ENCODE measurements around the gene C4orf50.

C4orf50 gene

GRCh38 chr4:5867866-5868265 is 150.4 kb downstream of the C4orf50 start:
- Histone ChIP-seq H4K20me1 (ENCODE audit: insufficient read depth, low read length) (no peaks in the 10 kb centered on the region), H3K36me3 (replicated peaks; ENCODE audit: low read depth, low read length) (no peaks in the 10 kb centered on the region)
- TF ChIP-seq EZH2phosphoT487 (IDR thresholded peaks at IDR 0.05; ENCODE audit: low read depth), result no peak
- no peak for TF ChIP-seq CTCF (IDR thresholded peaks at IDR 0.05; ENCODE audit: low read depth, low read length)

GRCh38 chr4:5866841-5867813 is 151.1 kb downstream of the C4orf50 start:
- Histone ChIP-seq H3K4me1 (ENCODE audit: low read length) (0 out of 2 replicates have a peak, but pooled peaks cover 6% of the 10 kb centered on the region), H3K36me3 (replicated peaks; ENCODE audit: low read depth, low read length) (no peaks in the 10 kb centered on the region), H2AFZ (ENCODE audit: low read depth, low read length) (no peak overlapping the region), H4K20me1 (ENCODE audit: insufficient read depth, low read length) (no peaks in the 10 kb centered on the region), H3K27ac (ENCODE audit: low read length) (no peak overlapping the region), H3K9me3 (ENCODE audit: insufficient read depth, low read length) (no peaks in the 10 kb centered on the region), H3K4me2 (ENCODE audit: low read length) (no peak overlapping the region), H3K9ac (ENCODE audit: low read length) (no peak overlapping the region), H3K79me2 (ENCODE audit: low read length) (no peaks in the 10 kb centered on the region), H3K27me3 (ENCODE audit: low read depth, low read length) (peaks cover 5% of the 10 kb centered on the region), H3K4me3 (ENCODE audit: low read length) (no peak overlapping the region)
- no peak for TF ChIP-seq CTCF (IDR thresholded peaks at IDR 0.05; ENCODE audit: low read depth, low read length)

More at GRCh38 chr4:5867866-5868265, 150.4 kb downstream of the C4orf50 start:
- Histone ChIP-seq H3K27me3 (ENCODE audit: low read depth, low read length) (no peaks in the 10 kb centered on the region; the same call in 1 of the 2 replicates), H3K27ac (ENCODE audit: low read length) (no peak overlapping the region), H3K9ac (ENCODE audit: low read length) (no peak overlapping the region), H3K4me2 (ENCODE audit: low read length) (no peak overlapping the region), H3K9me3 (ENCODE audit: insufficient read depth, low read length) (no peaks in the 10 kb centered on the region), H3K79me2 (ENCODE audit: low read length) (no peaks in the 10 kb centered on the region), H2AFZ (ENCODE audit: low read depth, low read length) (no peak overlapping the region), H3K4me1 (ENCODE audit: low read length) (0 out of 2 replicates have a peak, but pooled peaks cover 6% of the 10 kb centered on the region), H3K4me3 (ENCODE audit: low read length) (no peak overlapping the region)

- no peak overlapping the region for H3K9ac ChIP-seq (ENCODE audit: low read length)
- TF ChIP-seq EZH2phosphoT487 (IDR thresholded peaks at IDR 0.05; ENCODE audit: low read depth), result no peak
- TF ChIP-seq CTCF (IDR thresholded peaks at IDR 0.05; ENCODE audit: low read depth, low read length), result no peak
- no peak overlapping the region for H2AFZ ChIP-seq (ENCODE audit: low read depth, low read length)
- H3K4me2 ChIP-seq (ENCODE audit: low read length), result no peak overlapping the region
- no peaks in the 10 kb centered on the region for H3K36me3 ChIP-seq (replicated peaks; ENCODE audit: low read depth, low read length)
- no peaks in the 10 kb centered on the region for H3K9me3 ChIP-seq (ENCODE audit: insufficient read depth, low read length)
- H3K27ac ChIP-seq (ENCODE audit: low read length), result no peak overlapping the region
- H4K20me1 ChIP-seq (ENCODE audit: insufficient read depth, low read length), result no peaks in the 10 kb centered on the region
- no peaks in the 10 kb centered on the region for H3K79me2 ChIP-seq (ENCODE audit: low read length)
- 0 out of 2 replicates have a peak, but pooled peaks cover 6% of the 10 kb centered on the region for H3K4me1 ChIP-seq (ENCODE audit: low read length)
- peaks cover 5% of the 10 kb centered on the region for H3K27me3 ChIP-seq (ENCODE audit: low read depth, low read length)
- H3K4me3 ChIP-seq (ENCODE audit: low read length), result no peak overlapping the region
Observed at GRCh38 chr4:5865896-5866599, 152.2 kb downstream of the C4orf50 start.
